HG02981 (cell line): ENCODE measurements around the gene FAM117A.

ENCODE experiments used
- ATAC-seq: cut with Tn5 transposase; IDR thresholded peaks from one replicate; pipeline ENCODE4 v1.9.1; 2021; ENCODE audit warnings: mild to moderate bottlenecking, moderate library complexity; ENCODE audit not compliant: unreplicated experiment

Gene FAM117A, protein sequence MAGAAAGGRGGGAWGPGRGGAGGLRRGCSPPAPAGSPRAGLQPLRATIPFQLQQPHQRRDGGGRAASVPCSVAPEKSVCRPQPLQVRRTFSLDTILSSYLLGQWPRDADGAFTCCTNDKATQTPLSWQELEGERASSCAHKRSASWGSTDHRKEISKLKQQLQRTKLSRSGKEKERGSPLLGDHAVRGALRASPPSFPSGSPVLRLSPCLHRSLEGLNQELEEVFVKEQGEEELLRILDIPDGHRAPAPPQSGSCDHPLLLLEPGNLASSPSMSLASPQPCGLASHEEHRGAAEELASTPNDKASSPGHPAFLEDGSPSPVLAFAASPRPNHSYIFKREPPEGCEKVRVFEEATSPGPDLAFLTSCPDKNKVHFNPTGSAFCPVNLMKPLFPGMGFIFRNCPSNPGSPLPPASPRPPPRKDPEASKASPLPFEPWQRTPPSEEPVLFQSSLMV

DNA sequence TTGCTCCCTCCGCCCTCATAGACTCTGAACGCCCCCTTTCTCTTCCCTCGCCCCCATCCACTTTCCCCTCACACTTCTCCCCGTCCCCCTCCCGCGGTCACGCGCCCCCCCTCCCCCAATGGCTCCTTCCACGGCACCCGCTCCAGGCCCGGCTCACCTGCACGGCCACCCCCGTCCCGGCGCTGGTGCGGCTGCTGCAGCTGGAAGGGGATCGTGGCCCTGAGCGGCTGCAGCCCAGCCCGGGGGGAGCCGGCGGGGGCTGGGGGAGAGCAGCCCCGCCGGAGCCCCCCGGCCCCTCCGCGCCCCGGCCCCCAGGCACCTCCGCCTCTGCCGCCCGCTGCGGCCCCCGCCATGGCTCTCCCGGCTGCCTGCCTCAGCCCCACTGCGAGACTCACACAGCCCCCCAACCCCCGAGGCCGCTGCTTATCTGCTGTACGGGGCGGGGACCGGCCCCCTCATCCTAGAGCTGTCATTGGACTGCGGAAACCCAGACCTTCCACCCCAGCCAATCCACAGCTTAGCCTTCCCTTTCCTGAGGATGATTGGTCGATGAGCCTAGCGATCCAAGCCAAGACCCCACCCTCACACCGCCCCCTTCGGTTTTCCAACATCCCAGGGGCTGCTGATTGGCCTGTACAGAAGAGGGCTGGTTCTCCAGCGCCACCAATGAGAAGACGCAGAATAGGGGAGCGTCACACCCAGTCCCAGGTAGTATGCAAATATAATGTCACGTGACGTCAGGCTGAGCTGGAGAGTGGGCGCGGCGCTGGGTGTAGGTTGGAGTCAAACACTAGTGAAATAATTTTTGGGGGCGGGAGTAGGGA is at the start of gene FAM117A:
Gene FAM117A (minus strand): TSS at position 397 of the 824 bp plus-strand sequence. CDS start 44 bp downstream, at position 353.
- peak; percentile 93 for ATAC-seq

DNA sequence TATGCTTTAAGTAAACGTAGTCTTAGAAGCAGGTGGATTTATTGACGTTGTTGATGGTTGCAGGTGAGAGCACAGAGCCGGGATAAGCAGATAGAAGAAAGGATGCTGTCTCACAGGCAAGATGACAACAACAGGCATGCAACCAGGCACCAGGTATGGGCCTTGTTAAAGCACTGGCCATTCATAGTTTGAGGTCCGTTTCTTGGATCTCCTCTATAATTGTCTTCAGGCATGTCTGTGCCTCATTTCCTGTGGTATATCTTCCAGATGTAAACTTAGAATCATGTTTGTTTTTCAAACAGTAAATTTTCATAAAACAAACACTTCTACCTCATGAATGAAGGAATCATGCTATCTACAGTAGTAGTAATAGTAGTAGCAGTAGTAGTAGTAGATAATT is 45.1 kb upstream of the FAM117A start:
- no peak for ATAC-seq

DNA sequence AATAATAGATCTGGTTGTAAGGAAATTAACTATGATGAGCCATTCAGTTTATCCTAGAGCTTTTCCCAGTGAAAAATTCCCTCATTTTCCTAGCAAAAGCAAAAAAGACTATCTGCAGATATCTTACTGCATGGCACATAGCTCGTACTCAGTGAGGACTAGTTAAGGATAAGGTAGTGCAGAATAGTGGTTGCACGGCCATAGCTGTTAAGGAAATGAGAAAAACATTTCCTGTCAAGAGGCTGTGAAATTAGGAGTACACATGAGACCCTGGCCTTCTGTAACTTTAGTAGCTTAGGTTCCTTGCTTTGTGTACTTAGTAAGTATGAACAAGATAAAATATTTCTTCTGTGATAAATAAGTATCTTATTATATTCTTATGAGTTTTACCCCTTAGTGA is 34.8 kb upstream of the FAM117A start:
- ATAC-seq: no peak

DNA sequence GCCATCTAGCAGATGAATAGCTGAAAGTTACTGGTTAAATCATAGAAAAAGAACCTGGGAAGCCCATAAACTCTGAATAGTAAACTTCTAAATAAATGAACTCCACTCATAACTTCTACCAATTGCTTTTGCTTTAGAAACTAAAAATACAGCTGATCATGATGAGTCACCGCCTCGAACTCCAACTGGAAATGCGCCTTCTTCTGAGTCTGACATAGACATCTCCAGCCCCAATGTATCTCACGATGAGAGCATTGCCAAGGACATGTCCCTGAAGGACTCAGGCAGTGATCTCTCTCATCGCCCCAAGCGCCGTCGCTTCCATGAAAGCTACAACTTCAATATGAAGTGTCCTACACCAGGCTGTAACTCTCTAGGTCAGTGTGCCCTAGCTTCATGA is 34.3 kb upstream of the FAM117A start:
- no peak for ATAC-seq

DNA sequence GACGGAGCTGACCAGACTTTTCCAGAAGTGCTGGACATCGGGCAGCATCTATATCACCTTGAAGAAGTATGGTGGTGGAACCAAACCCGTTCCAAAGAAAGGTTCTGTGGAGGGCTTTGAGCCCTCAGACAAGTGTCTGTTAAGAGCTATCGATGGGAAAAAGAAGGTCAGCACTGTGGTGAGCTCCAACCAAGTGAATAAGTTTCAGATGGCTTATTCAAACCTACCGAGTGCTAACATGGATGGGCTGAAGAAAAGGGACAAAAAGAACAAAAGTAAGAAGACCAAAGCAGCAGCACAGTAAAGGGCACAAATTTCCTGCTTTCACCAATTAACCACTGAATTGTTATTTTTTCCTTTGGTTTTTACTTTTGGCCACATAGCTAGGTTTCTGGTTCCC is 31.4 kb upstream of the FAM117A start:
- no peak for ATAC-seq

DNA sequence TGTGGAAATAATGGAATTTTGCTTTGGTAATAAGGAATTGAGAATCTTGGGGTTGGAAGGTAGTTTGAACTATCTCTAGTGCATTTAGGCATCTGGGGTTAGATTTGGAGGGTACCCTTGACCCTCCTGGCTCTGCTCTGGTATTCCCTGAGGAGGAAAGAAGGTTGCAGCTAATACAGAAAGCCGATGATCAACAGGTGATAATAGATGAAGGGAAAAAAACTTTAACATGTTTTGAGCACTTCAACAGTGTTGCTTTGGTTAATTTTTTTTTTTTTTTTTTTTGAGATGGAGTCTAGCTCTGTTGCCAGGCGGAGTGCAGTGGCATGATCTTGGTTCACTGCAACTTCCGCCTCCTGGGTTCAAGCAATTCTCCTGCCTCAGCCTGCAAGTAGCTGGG is 29.4 kb upstream of the FAM117A start:
- no peak for ATAC-seq

DNA sequence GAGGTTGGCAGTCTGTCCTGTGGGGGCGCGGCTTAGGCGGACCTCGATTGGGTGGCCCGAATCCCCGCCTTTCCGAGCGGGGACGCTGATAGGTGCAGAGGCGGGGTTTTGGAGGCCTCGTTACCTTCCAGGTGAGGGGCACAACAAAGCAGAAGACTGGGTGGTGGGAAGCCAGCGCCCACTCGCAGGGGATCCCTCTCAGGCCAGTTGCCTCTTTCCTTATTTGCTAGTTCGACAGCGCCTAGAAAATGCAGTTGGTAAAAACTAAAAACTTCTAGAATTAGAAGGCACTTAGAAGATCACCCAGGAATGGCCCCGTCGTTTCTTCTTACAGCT is 25.3 kb upstream of the FAM117A start:
- no peak for ATAC-seq

- ATAC-seq: peak; percentile 90
Measured at GRCh38 chr17:49788478-49789242, 24.7 kb upstream of the FAM117A start, which contains the start of gene KAT7. KAT7 (plus strand) TSS chr17:49788681; CDS start chr17:49788835, 154 bp downstream.

DNA sequence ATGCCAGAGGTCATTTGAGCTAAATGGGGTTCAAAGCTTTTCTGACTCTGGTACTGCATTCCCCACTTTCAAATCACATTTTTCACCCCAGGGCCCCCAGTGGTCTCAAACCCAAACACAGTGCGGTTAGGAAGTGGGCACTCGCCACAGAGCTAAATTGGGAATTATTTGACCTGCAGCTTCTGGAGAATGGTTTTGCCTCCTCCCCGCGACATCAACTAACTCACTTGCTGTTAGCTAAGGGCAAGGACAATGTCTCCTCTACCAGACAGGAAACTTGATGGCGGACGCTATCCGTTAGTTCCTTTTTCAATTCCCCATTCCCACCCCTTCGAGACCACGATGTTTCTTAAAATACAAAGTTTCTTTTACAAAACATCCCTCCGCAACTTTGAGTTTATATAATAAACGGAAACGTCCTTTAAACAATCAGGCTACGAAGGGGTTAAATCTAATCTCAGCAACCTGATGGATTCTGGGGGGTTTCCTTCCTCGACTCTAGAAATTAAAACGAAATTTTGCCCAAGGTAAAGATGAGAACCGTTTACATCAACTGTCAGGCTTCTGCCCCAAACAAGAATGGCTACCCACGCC is 24.1 kb upstream of the FAM117A start:
- no peak for ATAC-seq

- no peak for ATAC-seq
Measured at GRCh38 chr17:49784636-49785035, 20.7 kb upstream of the FAM117A start.

- ATAC-seq: no peak
Measured at GRCh38 chr17:49783791-49784190, 19.9 kb upstream of the FAM117A start.

- no peak for ATAC-seq
Measured at GRCh38 chr17:49783071-49783715, 19.3 kb upstream of the FAM117A start.

- ATAC-seq: no peak
Measured at GRCh38 chr17:49779739-49780231, 15.9 kb upstream of the FAM117A start.

DNA sequence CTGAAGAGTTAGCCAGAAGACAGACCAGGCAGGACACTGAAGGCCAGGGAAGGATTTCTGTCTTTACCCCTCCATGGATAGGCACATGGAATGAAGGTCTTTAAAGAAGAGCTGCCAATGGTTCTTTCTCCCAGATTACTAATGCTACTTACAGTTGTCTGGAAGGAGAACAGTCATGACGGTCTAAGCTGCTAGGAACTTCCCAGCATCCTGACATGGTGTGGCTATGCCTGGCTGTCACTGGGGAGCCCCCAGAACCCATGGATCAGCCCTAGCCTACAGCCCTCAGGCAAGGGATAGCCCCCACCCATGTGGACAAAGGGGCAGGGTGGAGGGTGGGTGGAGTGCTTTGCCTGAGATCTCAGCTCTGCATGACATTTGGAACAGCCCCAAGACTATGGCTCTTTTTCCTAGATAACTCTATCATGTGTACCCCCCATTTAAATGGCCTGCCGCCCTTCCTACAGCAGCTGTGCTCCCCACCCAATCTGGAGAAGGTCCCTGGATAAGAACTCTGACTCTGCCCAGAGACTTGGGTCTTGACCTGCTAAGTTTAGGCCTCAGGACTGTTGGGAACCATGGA is 15.3 kb upstream of the FAM117A start:
- ATAC-seq: no peak

GRCh38 chr17:49777563-49777962 is 13.6 kb upstream of the FAM117A start:
- ATAC-seq: no peak

DNA sequence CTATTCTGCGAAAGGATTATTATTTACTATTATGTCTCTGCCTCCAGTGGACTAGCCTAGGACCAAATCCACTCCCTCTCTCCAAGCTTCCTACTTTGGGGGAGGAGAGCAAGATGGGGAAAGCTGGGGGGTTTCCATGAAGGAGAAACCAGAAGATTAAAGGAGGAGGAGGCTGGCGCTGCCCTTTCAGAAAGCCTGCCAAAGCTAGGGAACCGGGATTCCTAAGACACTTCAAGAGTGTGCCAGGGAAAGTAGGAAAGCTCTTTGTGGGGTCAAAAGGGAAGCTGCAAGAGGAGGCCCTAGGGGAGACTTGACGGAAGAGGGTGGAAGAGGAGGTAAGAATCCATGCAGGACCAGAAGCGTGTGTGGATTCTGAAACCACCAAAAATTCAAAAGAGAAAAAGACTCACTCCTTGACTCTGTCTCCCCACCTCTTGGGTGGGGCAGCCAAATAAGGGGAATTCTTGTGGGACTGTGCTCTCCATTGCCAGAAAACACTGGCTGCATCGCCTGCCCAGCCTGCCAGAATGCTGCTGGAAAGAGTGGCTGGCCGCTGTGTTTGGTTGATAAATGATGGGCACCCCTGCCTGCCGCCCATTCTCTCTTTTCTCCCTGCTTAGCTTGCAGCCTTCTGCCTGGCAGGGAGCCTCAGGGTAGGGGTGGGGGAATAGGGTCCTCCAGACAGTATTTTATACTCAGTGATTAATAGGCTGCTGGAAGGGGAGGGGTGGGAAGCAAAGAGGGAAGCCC is 12.8 kb upstream of the FAM117A start:
- no peak for ATAC-seq

GRCh38 chr17:49775546-49776260 is 11.8 kb upstream of the FAM117A start:
- ATAC-seq: no peak

DNA sequence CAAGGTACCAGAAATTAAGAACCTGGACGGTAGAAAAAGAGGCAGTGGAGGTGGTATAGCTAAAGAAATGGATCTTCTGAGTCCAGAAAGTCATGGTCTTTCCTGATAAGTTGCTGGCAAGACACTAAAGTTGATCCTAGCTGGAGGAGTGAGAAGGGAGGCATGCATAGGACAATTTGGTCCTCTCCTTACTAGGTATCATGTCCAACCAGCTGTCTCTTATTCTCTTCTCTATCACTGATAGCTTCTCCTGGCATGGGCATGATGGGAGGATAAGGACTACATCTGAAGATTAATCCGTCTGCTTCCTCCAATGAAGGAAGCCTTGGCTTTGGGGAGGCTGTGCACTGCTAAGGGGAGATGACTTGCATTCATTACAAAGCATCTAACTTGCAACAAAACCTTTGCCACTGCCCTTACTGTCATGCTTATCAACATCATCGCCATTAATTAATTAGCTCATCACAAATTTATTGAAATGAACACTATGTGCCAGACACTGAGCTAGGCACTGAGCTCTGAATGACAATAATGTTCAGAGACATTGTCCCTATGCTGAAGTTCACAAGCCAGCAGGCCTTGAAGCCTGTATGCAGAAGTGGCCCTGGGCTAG is 3.1 kb upstream of the FAM117A start:
- ATAC-seq: no peak
